Bronchial epithelial cell (primary cell): ENCODE results near the gene SYNCRIP. TPM values are rescaled to one million over a fixed set of nuclear protein-coding genes. Genes with fewer than 3 reads are reported as not detected.
"Not testable (repeated sequence)": the region's sequence is repeated elsewhere in the genome, so short reads cannot be mapped to it uniquely, and the experiment has no call there.

Source experiments
- DNase-seq: peaks from one replicate; pipeline ENCODE4 v3.0.0-alpha.2; 2010; ENCODE audit warnings: low read depth
- FAIRE-seq: peaks from 2 replicates; lab custom pipeline; 2011; peaks lifted over from hg19 to GRCh38; lab: Jason Lieb, UNC
- H3K27me3 ChIP-seq: 2 replicates; pipeline ENCODE4 v1.5.1; 2011; ENCODE audit warnings: low read length; ENCODE audit not compliant: control insufficient read depth, insufficient read depth
- H3K36me3 ChIP-seq: 2 replicates; pipeline ENCODE4 v1.5.1; 2011; ENCODE audit warnings: low read length; ENCODE audit not compliant: control insufficient read depth, insufficient read depth
- H3K4me3 ChIP-seq: 2 replicates; pipeline ENCODE4 v1.5.1; 2011; ENCODE audit warnings: mild to moderate bottlenecking, low read depth, low read length, control low read depth
- total RNA-seq: library from RNA; depleted of rRNA; stranded (reverse); fragments of >200 nt; gene quantifications from 2 replicates; pipeline ENCODE4 v1.2.1, GENCODE V29; 2014
- TF ChIP-seq, protein P1 (sequence below): IDR thresholded peaks from 2 replicates; pipeline ENCODE4 v1.5.1; 2011; ENCODE audit warnings: mild to moderate bottlenecking, moderate library complexity, low read length, control low read depth, inconsistent platforms; ENCODE audit not compliant: insufficient read depth, severe bottlenecking

The SYNCRIP gene
- total RNA-seq, 1 donor from 2014 or later: 66.6 TPM

DNA sequence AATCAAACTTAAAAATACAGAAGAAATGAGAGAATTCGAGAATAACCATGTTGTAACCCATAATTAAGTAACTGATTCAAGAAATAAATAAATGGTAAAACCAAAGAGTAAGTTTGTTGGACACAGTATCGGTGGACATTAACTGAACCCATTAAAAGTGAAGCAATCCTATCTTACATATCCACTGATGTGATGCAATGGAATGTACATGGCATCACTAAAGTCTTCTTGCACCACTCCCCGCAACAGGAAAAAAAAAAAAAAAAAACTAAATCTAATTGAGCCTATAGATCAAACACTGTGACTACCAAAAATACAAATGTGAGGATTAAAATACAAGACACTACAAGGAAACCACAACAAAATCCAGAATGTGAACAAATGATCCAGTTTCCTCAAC, 56.9 kb downstream of the SYNCRIP start:
- peaks cover 1% of the 10 kb centered on the region for H3K36me3 ChIP-seq
- TF ChIP-seq, protein P1, sequence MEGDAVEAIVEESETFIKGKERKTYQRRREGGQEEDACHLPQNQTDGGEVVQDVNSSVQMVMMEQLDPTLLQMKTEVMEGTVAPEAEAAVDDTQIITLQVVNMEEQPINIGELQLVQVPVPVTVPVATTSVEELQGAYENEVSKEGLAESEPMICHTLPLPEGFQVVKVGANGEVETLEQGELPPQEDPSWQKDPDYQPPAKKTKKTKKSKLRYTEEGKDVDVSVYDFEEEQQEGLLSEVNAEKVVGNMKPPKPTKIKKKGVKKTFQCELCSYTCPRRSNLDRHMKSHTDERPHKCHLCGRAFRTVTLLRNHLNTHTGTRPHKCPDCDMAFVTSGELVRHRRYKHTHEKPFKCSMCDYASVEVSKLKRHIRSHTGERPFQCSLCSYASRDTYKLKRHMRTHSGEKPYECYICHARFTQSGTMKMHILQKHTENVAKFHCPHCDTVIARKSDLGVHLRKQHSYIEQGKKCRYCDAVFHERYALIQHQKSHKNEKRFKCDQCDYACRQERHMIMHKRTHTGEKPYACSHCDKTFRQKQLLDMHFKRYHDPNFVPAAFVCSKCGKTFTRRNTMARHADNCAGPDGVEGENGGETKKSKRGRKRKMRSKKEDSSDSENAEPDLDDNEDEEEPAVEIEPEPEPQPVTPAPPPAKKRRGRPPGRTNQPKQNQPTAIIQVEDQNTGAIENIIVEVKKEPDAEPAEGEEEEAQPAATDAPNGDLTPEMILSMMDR: no peak
- no peak for FAIRE-seq
- no peaks in the 10 kb centered on the region for H3K27me3 ChIP-seq
- no peak for DNase-seq
- H3K4me3 ChIP-seq: no peak overlapping the region

DNA sequence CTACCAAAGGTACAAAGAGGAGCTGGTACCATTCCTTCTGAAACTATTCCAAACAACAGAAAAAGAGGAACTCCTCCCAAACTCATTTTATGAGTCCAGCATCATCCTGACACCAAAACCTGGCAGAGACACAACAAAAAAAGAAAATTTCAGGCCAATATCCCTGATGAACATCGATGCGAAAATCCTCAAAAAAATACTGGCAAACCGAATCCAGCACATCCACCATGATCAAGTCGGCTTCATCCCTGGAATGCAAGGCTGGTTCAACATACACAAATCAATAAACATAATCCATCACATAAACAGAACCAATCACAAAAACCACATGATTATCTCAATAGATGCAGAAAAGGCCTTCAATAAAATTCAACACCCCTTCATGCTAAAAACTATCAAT, 59.9 kb downstream of the SYNCRIP start:
- not testable (repeated sequence) for DNase-seq

DNA sequence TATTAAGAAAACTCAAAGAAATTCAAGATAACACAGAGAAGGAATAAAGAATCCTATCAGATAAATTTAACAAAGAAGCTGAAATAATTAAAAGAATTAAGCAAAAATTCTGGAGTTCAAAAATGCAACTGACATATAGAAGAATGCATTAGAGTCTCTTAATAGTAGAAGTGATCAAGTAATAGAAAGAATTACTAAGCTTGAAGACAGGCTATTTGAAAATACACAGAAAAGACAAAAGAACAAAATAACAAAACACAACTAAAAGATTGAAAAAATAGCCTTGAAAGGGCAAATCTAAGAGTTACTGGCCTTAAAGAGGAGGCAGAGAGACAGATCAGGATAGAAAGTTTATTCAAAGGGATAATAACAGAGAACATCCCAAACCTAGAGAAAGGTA, 61.1 kb downstream of the SYNCRIP start:
- no peak for FAIRE-seq
- TF ChIP-seq, protein P1: no peak
- Histone ChIP-seq H3K36me3 (peaks cover 1% of the 10 kb centered on the region), H3K4me3 (no peak overlapping the region), H3K27me3 (no peaks in the 10 kb centered on the region)
- no peak for DNase-seq

More for the DNA sequence above, 59.9 kb downstream of the SYNCRIP start:
- FAIRE-seq, H3K27me3 ChIP-seq, H3K36me3 ChIP-seq, H3K4me3 ChIP-seq: not testable (repeated sequence)

DNA sequence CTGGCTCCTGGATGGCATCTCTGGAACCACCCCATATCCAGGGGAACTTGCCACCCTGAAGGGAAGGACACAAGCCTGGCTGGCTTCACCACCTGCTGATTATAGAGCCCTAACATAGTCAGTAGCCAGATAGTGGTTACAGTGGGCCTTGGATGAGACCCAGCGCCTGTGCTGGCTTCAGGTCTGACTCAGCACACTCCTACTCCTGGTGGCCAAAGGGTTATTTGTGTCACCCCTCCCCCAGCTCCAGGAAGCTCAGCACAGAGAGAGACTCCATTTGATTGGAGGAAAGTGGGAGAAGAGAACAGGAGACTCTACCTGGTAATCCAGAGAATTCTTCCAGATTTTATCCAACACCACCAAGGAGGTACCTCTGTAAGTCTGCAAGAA, 61.8 kb downstream of the SYNCRIP start:
- DNase-seq (peak; percentile 40), FAIRE-seq (no peak)
- H3K36me3 ChIP-seq: peaks cover 1% of the 10 kb centered on the region
- TF ChIP-seq, protein P1: no peak
- no peak overlapping the region for H3K4me3 ChIP-seq
- H3K27me3 ChIP-seq: no peaks in the 10 kb centered on the region

DNA sequence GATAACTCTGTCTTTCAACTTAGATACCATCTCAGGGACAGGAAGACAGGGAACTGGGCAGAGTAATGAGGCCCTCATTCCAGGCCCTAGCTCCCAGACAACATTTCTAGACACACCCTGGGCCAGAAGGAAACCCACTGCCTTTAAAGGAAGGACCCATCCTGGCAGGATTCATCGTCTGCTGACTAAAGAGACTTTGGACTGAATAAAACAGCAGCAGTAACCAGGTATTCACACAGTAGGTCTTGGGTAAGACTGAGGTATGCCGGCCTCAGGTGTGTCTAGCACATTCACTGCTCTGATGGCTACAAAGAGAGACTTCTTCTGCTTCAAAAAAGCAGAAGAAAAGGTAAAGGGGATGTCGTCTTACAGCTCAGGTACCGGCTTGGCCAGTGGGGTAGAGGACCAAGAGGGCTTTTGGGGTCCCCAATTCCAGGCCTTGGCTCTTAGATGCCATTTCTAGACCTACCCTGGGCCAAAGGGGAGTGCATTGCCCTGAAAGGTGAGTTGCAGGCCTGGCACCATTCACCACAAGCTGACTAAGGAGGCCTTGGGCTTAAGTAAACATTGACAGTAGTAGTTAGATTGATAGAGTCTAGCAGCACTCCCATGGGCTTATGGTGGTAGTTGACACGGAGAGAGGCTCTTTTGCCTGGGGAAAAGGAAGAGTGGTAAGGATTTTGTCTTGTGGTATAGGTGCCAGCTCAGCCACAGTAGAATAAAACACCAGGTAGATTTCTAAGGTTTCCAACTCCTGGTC, 62.4 kb downstream of the SYNCRIP start:
- DNase-seq (peak; percentile 74), FAIRE-seq (no peak)
- no peak overlapping the region for H3K4me3 ChIP-seq
- TF ChIP-seq, protein P1: no peak
- no peaks in the 10 kb centered on the region for H3K27me3 ChIP-seq
- H3K36me3 ChIP-seq: peaks cover 1% of the 10 kb centered on the region

DNA sequence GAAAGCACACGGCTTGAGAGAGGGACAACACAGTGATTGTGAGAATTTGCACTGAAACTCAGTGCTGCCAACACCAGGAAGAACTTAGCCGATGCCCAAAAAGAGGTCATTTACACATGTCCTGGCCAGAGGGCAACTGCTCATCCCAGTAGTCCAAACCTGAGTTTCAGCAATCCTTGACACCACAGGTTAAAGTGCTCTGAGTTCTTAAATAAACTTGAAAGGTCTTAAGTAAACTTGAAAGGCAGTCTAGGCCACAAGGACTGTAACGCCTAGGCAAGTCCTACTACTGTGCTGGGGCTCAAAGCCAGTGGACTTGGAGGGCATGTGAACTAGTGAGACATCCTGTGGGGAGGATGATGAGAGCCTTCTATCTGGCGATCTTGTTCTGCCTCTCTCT, 63.1 kb downstream of the SYNCRIP start:
- TF ChIP-seq, protein P1: no peak

More for the DNA sequence above, 63.1 kb downstream of the SYNCRIP start:
- H3K27me3 ChIP-seq: no peaks in the 10 kb centered on the region
- peaks cover 1% of the 10 kb centered on the region for H3K36me3 ChIP-seq
- no peak for DNase-seq
- no peak for FAIRE-seq
- no peak overlapping the region for H3K4me3 ChIP-seq
